ENCODE measurements around the gene ATXN7L1.

DNA sequence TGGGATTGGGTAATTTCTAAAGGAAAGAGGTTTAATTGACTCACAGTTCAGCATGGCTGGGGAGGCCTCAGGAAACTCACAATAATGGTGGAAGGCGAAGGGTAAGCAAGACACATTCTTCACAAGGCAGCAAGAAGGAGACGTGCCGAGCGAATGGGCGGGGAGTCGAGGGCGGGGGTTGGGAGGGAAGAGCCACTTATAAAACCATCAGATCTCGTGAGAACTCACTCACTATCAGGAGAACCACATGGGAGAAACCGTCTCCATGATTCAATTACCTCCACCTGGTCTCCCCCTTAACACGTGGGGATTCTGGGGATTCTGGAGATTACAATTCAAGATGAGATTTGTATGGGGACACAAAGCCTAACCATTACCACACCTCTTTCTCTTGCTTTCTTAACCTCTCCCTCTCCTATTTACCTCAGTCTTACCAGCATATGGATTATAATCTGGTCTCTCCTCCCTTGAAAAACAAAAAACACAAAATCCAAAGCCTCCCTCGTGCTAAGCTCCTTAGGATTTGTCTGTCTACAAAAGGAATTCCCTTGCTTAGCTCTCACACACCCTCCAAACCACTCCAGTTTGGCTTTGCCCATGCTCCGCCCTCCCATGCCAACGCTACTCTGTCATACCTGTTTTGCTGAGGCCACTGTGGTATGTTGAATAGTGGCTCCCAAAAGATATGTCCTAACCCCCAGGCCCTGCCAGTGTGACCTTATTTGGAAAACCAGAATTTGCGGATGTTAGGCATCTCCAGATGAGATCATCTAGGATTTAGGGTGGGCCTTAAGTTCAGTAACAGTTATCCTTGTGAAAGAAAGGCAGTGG lies 275.5 kb downstream of the ATXN7L1 start:
- TF ChIP-seq, protein P1, sequence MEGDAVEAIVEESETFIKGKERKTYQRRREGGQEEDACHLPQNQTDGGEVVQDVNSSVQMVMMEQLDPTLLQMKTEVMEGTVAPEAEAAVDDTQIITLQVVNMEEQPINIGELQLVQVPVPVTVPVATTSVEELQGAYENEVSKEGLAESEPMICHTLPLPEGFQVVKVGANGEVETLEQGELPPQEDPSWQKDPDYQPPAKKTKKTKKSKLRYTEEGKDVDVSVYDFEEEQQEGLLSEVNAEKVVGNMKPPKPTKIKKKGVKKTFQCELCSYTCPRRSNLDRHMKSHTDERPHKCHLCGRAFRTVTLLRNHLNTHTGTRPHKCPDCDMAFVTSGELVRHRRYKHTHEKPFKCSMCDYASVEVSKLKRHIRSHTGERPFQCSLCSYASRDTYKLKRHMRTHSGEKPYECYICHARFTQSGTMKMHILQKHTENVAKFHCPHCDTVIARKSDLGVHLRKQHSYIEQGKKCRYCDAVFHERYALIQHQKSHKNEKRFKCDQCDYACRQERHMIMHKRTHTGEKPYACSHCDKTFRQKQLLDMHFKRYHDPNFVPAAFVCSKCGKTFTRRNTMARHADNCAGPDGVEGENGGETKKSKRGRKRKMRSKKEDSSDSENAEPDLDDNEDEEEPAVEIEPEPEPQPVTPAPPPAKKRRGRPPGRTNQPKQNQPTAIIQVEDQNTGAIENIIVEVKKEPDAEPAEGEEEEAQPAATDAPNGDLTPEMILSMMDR (IDR thresholded peaks at IDR 0.05) = no peak
- TF ChIP-seq EP300 (IDR thresholded peaks at IDR 0.05) (no peak), POLR2A (IDR thresholded peaks at IDR 0.05) (no peak)
